ENCODE data around the gene VMP1. TPM values are rescaled to one million over a fixed set of nuclear protein-coding genes. Genes with fewer than 3 reads are reported as not detected.

The VMP1 gene
- total RNA-seq, 1 experiment from 2014 or later, result 277 TPM

GRCh38 chr17:59863616-59864015 lies 156.2 kb downstream of the VMP1 start:
- no peak overlapping the region for H3K27ac Mint-ChIP-seq (ENCODE audit: unreplicated experiment)
- ChIA-PET CTCF (no interaction called here), POLR2A (no interaction called here)
- no peaks in the 10 kb centered on the region for H3K27me3 ChIP-seq (replicated peaks; ENCODE audit: control insufficient read depth, insufficient read depth, low read length)
- H3K36me3 ChIP-seq (ENCODE audit: control insufficient read depth, insufficient read depth, low read length), result no peaks in the 10 kb centered on the region
- intact Hi-C loops (cut with micrococcal nuclease; ENCODE audit: unreplicated experiment), result no loop called here
- H3K9me3 ChIP-seq, result no peaks in the 10 kb centered on the region
- H3K36me3 Mint-ChIP-seq (ENCODE audit: insufficient read depth, unreplicated experiment), result peaks cover 34% of the 10 kb centered on the region
- no peak for DNase-seq
- no peak for TF ChIP-seq CTCF (IDR thresholded peaks at IDR 0.05; ENCODE audit: insufficient read depth in 1 of 2, low read depth in 1 of 2, low read length in 1 of 2, severe bottlenecking in 1 of 2, unreplicated experiment in 1 of 2)
- no TSS peak for BruUV-seq (replicated peaks)
- no peaks in the 10 kb centered on the region for H3K9me3 Mint-ChIP-seq (ENCODE audit: unreplicated experiment)
- peaks cover 1% of the 10 kb centered on the region; the same call in 1 of the 2 replicates for H3K4me1 ChIP-seq
- no peaks in the 10 kb centered on the region for H3K4me1 Mint-ChIP-seq (ENCODE audit: low read depth, unreplicated experiment)
- no peaks in the 10 kb centered on the region for H3K27me3 Mint-ChIP-seq (ENCODE audit: insufficient read depth, unreplicated experiment)
- no peak overlapping the region for H3K4me3 ChIP-seq (ENCODE audit: low read depth, low read length)
- H3K4me3 Mint-ChIP-seq (ENCODE audit: unreplicated experiment), result no peak overlapping the region

- Histone ChIP-seq H3K4me1 (peaks cover 17% of the 10 kb centered on the region), H3K36me3 (ENCODE audit: control insufficient read depth, insufficient read depth, low read length) (0 out of 2 replicates have a peak, but pooled peaks cover 1% of the 10 kb centered on the region), H3K27me3 (replicated peaks; ENCODE audit: control insufficient read depth, insufficient read depth, low read length) (no peaks in the 10 kb centered on the region), H3K4me3 (ENCODE audit: low read depth, low read length) (no peak overlapping the region), H3K9me3 (no peaks in the 10 kb centered on the region)
- DNase-seq, result no peak
- intact Hi-C loops (cut with micrococcal nuclease; ENCODE audit: unreplicated experiment), result no loop called here
- Mint-ChIP-seq H3K27me3 (ENCODE audit: insufficient read depth, unreplicated experiment) (no peaks in the 10 kb centered on the region), H3K27ac (ENCODE audit: unreplicated experiment) (no peak overlapping the region), H3K9me3 (ENCODE audit: unreplicated experiment) (no peaks in the 10 kb centered on the region), H3K4me1 (ENCODE audit: low read depth, unreplicated experiment) (peaks cover 14% of the 10 kb centered on the region), H3K36me3 (ENCODE audit: insufficient read depth, unreplicated experiment) (peaks cover 21% of the 10 kb centered on the region), H3K4me3 (ENCODE audit: unreplicated experiment) (no peak overlapping the region)
- POLR2A ChIA-PET, result no interaction called here
- CTCF ChIA-PET, result interaction anchor here (0.6 to 1.1 kb wide), 4 partner anchors 13 to 265 kb away, joined by 3 to 7 read pairs (median 4); partner anchors contain the start of genes RPS6KB1 and TUBD1
- TF ChIP-seq CTCF (IDR thresholded peaks at IDR 0.05; ENCODE audit: insufficient read depth in 1 of 2, low read depth in 1 of 2, low read length in 1 of 2, severe bottlenecking in 1 of 2, unreplicated experiment in 1 of 2), result no peak
- no TSS peak for BruUV-seq (replicated peaks)
Measured at GRCh38 chr17:59869941-59870218, 162.4 kb downstream of the VMP1 start.

GRCh38 chr17:59870482-59870881 lies 163.0 kb downstream of the VMP1 start:
- Histone ChIP-seq H3K4me1 (peaks cover 17% of the 10 kb centered on the region), H3K9me3 (no peaks in the 10 kb centered on the region), H3K27me3 (replicated peaks; ENCODE audit: control insufficient read depth, insufficient read depth, low read length) (no peaks in the 10 kb centered on the region), H3K4me3 (ENCODE audit: low read depth, low read length) (no peak overlapping the region), H3K36me3 (ENCODE audit: control insufficient read depth, insufficient read depth, low read length) (0 out of 2 replicates have a peak, but pooled peaks cover 1% of the 10 kb centered on the region)
- BruUV-seq (replicated peaks), result no TSS peak
- intact Hi-C loops (cut with micrococcal nuclease; ENCODE audit: unreplicated experiment), result no loop called here
- DNase-seq, result no peak
- no peak for TF ChIP-seq CTCF (IDR thresholded peaks at IDR 0.05; ENCODE audit: insufficient read depth in 1 of 2, low read depth in 1 of 2, low read length in 1 of 2, severe bottlenecking in 1 of 2, unreplicated experiment in 1 of 2)
- ChIA-PET POLR2A (no interaction called here), CTCF (interaction anchor here (0.6 kb wide), 1 partner anchor 264 kb away, joined by 7 read pairs; no protein-coding TSS in a partner anchor)
- Mint-ChIP-seq H3K36me3 (ENCODE audit: insufficient read depth, unreplicated experiment) (peaks cover 20% of the 10 kb centered on the region), H3K9me3 (ENCODE audit: unreplicated experiment) (no peaks in the 10 kb centered on the region), H3K4me3 (ENCODE audit: unreplicated experiment) (no peak overlapping the region), H3K27ac (ENCODE audit: unreplicated experiment) (no peak overlapping the region), H3K4me1 (ENCODE audit: low read depth, unreplicated experiment) (peaks cover 14% of the 10 kb centered on the region), H3K27me3 (ENCODE audit: insufficient read depth, unreplicated experiment) (no peaks in the 10 kb centered on the region)
